ENCODE data around the gene ENKUR. TPM values are rescaled to one million over a fixed set of nuclear protein-coding genes. Genes with fewer than 3 reads are reported as not detected.
"Not testable (repeated sequence)": the region's sequence is repeated elsewhere in the genome, so short reads cannot be mapped to it uniquely, and the experiment has no call there.

Gene ENKUR
- total RNA-seq, 1 donor from 2014 or later: 0.17 TPM

GRCh38 chr10:25018703-25019102, 2.7 kb upstream of the ENKUR start:
- DNase-seq: no peak

GRCh38 chr10:25017661-25018060, 1.7 kb upstream of the ENKUR start:
- no peak for DNase-seq

GRCh38 chr10:25017154-25017590, 1.2 kb upstream of the ENKUR start:
- DNase-seq: peak; percentile 59

GRCh38 chr10:25016376-25017153, 607 bp upstream of the ENKUR start, which contains the start of gene THNSL1:
THNSL1 (plus strand) TSS chr10:25016612; CDS start chr10:25023224, 6,612 bp downstream.
- peak; percentile 99 for DNase-seq

- DNase-seq: no peak
Measured at GRCh38 chr10:25014579-25014978, 1.4 kb downstream of the ENKUR start.

- DNase-seq: not testable (repeated sequence)
Measured at GRCh38 chr10:25011591-25011990, 4.4 kb downstream of the ENKUR start.

- DNase-seq: no peak
Measured at GRCh38 chr10:24998044-24998443, 17.9 kb downstream of the ENKUR start.

GRCh38 chr10:24995072-24995471, 20.9 kb downstream of the ENKUR start:
- no peak for DNase-seq

GRCh38 chr10:24993237-24993958, 22.6 kb downstream of the ENKUR start:
- DNase-seq: no peak

- peak; percentile 36 for DNase-seq
Measured at GRCh38 chr10:24992512-24993133, 23.3 kb downstream of the ENKUR start.

- no peak for DNase-seq
Measured at GRCh38 chr10:24991298-24991697, 24.7 kb downstream of the ENKUR start.

GRCh38 chr10:24989867-24990266, 26.1 kb downstream of the ENKUR start:
- DNase-seq: peak; percentile 9

- peak; percentile 14 for DNase-seq
Measured at GRCh38 chr10:24988831-24989640, 26.9 kb downstream of the ENKUR start.

- no peak for DNase-seq
Measured at GRCh38 chr10:24984906-24985305, 31.1 kb downstream of the ENKUR start.

- DNase-seq: no peak
Measured at GRCh38 chr10:24983946-24984345, 32.0 kb downstream of the ENKUR start.

- DNase-seq: no peak
Measured at GRCh38 chr10:24983130-24983529, 32.8 kb downstream of the ENKUR start.

- DNase-seq: no peak
Measured at GRCh38 chr10:24982319-24983112, 33.4 kb downstream of the ENKUR start.

GRCh38 chr10:24981161-24981710, 34.7 kb downstream of the ENKUR start:
- DNase-seq: no peak

GRCh38 chr10:24979685-24980084, 36.3 kb downstream of the ENKUR start:
- DNase-seq: no peak

- DNase-seq: no peak
Measured at GRCh38 chr10:24974976-24975375, 41.0 kb downstream of the ENKUR start.

- no peak for DNase-seq
Measured at GRCh38 chr10:24973163-24973562, 42.8 kb downstream of the ENKUR start.
